Measurements from ENCODE around the gene EPYC. TPM values are rescaled to one million over a fixed set of nuclear protein-coding genes. Genes with fewer than 3 reads are reported as not detected.

The EPYC gene
- total RNA-seq, 1 donor from 2014 or later, result not detected

DNA sequence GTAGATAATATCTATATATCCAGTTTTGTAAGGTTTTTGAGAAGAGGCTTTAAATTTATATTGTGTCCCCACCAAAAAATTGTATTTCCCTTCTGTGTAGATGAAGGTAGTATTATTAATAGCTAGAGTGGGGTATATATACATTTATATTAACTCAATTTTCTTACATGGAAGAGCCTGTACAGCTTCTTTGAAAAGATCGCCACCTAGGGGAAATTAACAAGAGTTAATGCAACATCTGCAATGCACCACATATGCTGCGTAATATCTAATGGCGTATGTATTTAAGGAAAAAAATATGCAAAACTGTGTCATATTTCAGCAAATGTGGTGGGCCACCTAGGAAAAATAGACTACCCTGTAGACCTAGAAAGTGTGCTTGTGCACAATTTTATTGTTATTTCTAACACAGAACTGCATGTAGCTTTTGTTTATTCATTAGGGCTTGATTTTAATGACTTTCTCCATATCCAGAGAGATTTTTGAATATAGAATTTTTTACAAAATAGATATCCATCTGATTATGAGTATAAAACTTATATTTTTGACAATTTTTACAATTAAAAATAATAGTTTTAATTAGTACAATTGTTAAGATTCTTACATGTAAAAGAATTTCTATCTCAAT, 63.8 kb downstream of the EPYC start:
- Mint-ChIP-seq H3K27me3 (ENCODE audit: insufficient read depth) (peaks cover 4% of the 10 kb centered on the region), H3K36me3 (ENCODE audit: low read depth) (no peaks in the 10 kb centered on the region), H3K4me3 (no peak overlapping the region), H3K4me1 (ENCODE audit: low read depth) (no peaks in the 10 kb centered on the region), H3K9me3 (no peaks in the 10 kb centered on the region), H3K27ac (no peak overlapping the region)
- intact Hi-C loops (cut with micrococcal nuclease), result loop anchor here (1.0 kb wide), 1 partner anchor 1398 kb away; no protein-coding TSS in a partner anchor
- no peak for DNase-seq (ENCODE audit: low spot score)

DNA sequence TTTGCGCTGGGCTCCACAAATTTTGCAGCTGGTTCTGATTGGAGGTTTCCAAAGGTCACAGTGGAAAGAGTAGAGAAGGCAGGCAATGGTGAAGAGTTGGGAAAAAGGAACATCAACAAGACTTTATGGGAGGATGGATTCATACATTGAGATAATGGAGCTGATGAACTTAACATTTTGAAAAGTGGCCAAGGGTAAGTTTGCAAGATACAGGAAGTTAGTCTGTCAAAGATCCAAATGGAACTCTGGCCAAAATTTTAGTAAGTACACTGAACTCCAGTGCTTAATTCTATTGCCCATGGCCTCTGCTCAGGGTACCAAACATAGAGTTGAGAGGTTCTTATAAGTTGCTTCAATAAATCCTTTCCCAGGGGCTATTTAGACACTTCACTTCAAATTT, 65.4 kb downstream of the EPYC start:
- H3K27ac Mint-ChIP-seq, result no peak overlapping the region
- DNase-seq (ENCODE audit: low spot score), result no peak
- no peaks in the 10 kb centered on the region for H3K36me3 Mint-ChIP-seq (ENCODE audit: low read depth)
- intact Hi-C loops (cut with micrococcal nuclease), result no loop called here
- no peaks in the 10 kb centered on the region for H3K9me3 Mint-ChIP-seq
- H3K4me1 Mint-ChIP-seq (ENCODE audit: low read depth), result no peaks in the 10 kb centered on the region
- H3K4me3 Mint-ChIP-seq, result no peak overlapping the region
- peaks cover 4% of the 10 kb centered on the region for H3K27me3 Mint-ChIP-seq (ENCODE audit: insufficient read depth)

DNA sequence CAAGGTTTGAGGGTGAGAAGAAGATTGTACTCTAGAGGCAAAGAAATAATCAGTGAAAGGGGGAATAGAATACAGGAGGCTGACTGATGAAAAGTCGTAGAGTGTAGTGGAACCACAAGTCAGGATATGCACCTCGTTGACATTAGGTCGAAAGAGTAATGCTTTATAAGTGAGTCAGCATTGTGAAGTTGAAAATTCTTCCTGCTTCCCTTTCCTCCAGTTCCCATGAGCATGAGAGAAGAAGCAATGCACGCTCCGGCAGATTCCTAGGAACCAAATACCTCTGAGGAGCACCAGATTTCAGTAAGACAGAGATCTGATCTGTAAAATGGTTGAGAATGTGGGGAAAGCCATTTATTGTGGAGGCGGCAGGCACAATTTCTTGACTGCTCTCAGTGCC, 66.3 kb downstream of the EPYC start:
- H3K9me3 Mint-ChIP-seq, result no peaks in the 10 kb centered on the region
- intact Hi-C loops (cut with micrococcal nuclease), result no loop called here
- peaks cover 4% of the 10 kb centered on the region for H3K27me3 Mint-ChIP-seq (ENCODE audit: insufficient read depth)

DNA sequence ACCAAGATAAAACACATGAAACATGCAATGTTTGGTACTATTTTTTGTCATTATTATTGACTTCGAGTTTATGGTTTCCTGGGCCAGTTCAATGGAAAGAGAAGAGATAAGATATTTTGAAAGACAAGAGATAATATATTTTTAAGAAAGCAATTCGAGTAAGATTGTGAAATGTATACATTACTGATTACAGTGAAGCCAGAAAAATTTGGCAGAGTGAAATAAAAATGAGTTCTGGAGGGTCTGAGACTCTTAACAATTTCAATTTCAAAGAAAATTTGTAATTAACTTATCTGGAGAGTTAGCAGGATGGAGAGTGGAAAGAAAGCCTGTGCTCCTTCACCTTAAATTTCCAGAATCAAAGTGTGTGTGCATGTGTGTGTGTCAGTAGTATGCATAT, 67.1 kb downstream of the EPYC start:
- no peak for DNase-seq (ENCODE audit: low spot score)
- H3K27ac Mint-ChIP-seq, result no peak overlapping the region
- intact Hi-C loops (cut with micrococcal nuclease), result no loop called here
- H3K4me3 Mint-ChIP-seq, result no peak overlapping the region
- H3K27me3 Mint-ChIP-seq (ENCODE audit: insufficient read depth), result peaks cover 4% of the 10 kb centered on the region
- H3K9me3 Mint-ChIP-seq, result no peaks in the 10 kb centered on the region
- no peaks in the 10 kb centered on the region for H3K36me3 Mint-ChIP-seq (ENCODE audit: low read depth)
- no peaks in the 10 kb centered on the region for H3K4me1 Mint-ChIP-seq (ENCODE audit: low read depth)

More for the DNA sequence above, 66.3 kb downstream of the EPYC start:
- no peaks in the 10 kb centered on the region for H3K4me1 Mint-ChIP-seq (ENCODE audit: low read depth)
- no peak overlapping the region for H3K27ac Mint-ChIP-seq
- no peak for DNase-seq (ENCODE audit: low spot score)
- H3K4me3 Mint-ChIP-seq, result no peak overlapping the region
- no peaks in the 10 kb centered on the region for H3K36me3 Mint-ChIP-seq (ENCODE audit: low read depth)

DNA sequence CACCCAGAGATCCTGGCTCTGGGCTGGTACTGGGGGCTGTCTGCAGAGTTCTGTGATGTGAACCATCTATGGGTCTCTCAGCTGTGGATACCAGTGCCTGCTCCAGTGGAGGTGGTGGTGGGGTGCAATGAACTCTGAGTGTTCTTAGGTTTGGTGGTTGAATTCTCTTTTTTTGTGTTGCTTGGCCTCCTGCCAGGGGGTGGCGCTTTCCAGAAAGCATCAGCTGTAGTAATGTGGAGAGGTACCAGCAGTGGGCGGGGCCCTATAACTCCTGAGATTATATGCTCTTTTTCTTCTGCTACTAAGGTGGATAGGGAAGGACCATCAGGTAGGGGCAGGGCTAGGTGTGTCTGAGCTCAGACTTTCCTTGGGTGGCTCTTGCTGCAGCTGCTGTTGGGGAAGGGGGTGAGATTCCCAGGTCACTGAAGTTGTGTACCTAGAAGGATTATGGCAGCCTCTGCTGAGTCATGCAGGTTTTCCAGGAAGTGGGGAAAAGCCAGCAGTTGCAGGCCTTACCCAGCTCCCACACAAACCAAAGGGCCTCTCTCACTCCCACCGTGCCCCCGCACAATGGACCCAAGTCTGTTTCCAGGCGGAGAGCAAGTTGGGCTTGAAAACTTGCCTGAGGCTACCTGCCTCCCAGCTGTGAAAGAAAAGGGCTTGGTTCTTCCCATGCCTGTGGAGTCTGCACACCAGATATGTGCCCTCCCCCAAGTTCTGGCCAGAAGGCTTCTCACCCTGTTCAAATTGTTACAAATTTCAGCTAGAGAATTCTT, 68.4 kb downstream of the EPYC start:
- Mint-ChIP-seq H3K4me3 (no peak overlapping the region), H3K36me3 (ENCODE audit: low read depth) (no peaks in the 10 kb centered on the region), H3K4me1 (ENCODE audit: low read depth) (no peaks in the 10 kb centered on the region), H3K9me3 (no peaks in the 10 kb centered on the region), H3K27me3 (ENCODE audit: insufficient read depth) (peaks cover 9% of the 10 kb centered on the region), H3K27ac (no peak overlapping the region)
- no peak for DNase-seq (ENCODE audit: low spot score)
- intact Hi-C loops (cut with micrococcal nuclease), result no loop called here

DNA sequence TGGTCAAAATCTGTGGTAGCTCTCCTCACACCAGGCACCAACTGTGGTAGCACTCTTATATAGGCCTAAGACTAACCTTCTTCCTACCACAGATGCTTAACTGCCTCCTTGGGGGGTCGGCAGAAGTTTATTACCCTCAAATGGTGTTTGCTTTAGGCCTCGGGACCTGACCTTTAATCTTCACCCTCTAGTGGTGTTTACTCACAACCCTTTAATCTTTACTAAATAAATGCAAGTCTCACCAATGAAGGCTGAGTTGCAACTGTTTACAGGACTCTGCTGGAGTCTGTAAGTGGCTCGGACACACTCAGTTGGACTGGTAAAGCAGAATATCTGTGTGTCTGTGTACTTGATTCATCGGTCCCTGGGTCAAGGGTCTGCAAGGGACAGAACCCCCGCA, 79.2 kb downstream of the EPYC start:
- no peak overlapping the region for H3K27ac Mint-ChIP-seq
- H3K4me1 Mint-ChIP-seq (ENCODE audit: low read depth), result no peaks in the 10 kb centered on the region
- H3K36me3 Mint-ChIP-seq (ENCODE audit: low read depth), result no peaks in the 10 kb centered on the region
- no peak for DNase-seq (ENCODE audit: low spot score)
- H3K4me3 Mint-ChIP-seq, result no peak overlapping the region
- H3K27me3 Mint-ChIP-seq (ENCODE audit: insufficient read depth), result peaks cover 2% of the 10 kb centered on the region
- intact Hi-C loops (cut with micrococcal nuclease), result no loop called here
- no peaks in the 10 kb centered on the region for H3K9me3 Mint-ChIP-seq

DNA sequence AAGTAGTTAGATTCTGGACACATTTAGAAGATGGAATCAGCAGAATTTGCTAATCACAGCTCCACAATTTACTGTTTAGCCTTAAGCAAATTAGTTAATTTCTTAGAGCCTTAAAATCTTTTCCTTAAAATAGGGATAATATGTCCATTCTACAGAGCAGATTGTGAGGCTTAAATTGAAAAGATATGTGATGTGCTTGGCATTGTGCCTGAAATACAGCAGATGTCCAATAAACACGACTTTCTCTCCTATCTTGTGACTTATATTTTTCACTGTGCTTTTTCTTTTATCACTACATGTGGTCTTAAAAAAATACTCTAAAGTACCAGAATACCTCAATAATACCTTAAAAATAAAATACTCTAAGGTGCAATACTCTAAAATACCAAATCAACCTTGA, 80.4 kb downstream of the EPYC start:
- H3K36me3 Mint-ChIP-seq (ENCODE audit: low read depth), result no peaks in the 10 kb centered on the region
- no peak for DNase-seq (ENCODE audit: low spot score)
- intact Hi-C loops (cut with micrococcal nuclease), result no loop called here
- H3K4me3 Mint-ChIP-seq, result no peak overlapping the region
- no peak overlapping the region for H3K27ac Mint-ChIP-seq
- H3K27me3 Mint-ChIP-seq (ENCODE audit: insufficient read depth), result peaks cover 2% of the 10 kb centered on the region
- H3K4me1 Mint-ChIP-seq (ENCODE audit: low read depth), result no peaks in the 10 kb centered on the region
- no peaks in the 10 kb centered on the region for H3K9me3 Mint-ChIP-seq

DNA sequence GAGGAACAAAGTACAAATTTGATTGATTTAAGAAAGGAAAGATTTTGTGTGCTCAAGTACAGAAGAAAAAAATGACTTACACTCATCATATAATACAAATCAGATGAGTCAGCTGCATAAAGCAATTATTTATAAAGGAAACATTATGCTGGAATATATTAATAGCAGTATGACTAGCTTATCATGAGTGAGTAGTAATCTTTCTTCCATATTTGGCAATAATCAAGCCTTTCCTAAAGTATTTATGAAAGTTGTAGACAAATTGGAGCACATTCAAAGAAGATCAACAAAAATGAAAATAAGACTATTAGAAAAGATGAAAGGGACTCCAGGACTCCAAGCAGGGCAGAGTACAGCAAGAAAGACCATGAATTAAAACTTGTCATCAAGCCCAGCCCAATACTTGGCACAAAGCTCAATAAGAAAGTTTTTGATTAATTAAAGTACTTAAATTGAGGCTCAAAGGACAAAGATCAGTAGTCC, 82.6 kb downstream of the EPYC start:
- DNase-seq (ENCODE audit: low spot score), result no peak
- Mint-ChIP-seq H3K4me1 (ENCODE audit: low read depth) (no peaks in the 10 kb centered on the region), H3K27me3 (ENCODE audit: insufficient read depth) (peaks cover 2% of the 10 kb centered on the region), H3K27ac (no peak overlapping the region), H3K9me3 (no peaks in the 10 kb centered on the region), H3K36me3 (ENCODE audit: low read depth) (no peaks in the 10 kb centered on the region), H3K4me3 (no peak overlapping the region)
- intact Hi-C loops (cut with micrococcal nuclease), result no loop called here

DNA sequence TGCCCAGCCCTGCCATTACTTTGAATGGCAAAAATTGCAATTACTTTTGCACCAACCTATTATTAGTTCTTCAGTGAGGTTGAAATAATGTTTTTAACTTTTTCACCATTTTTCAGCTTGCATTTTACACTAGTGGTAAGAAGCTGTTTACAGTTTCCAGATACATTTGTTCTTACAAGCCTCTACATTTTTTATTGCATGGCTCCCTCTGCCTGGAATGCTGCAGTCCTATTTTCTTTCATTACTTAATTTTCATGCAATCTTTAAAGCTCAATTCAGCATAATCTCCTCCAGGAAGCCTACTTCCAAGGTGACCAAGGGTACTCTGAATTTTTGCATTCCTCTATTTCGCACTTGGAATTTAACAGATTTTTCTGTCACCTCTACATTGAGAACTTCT, 83.2 kb downstream of the EPYC start:
- no peaks in the 10 kb centered on the region for H3K4me1 Mint-ChIP-seq (ENCODE audit: low read depth)
- DNase-seq (ENCODE audit: low spot score), result no peak
- intact Hi-C loops (cut with micrococcal nuclease), result no loop called here
- no peaks in the 10 kb centered on the region for H3K9me3 Mint-ChIP-seq
- H3K36me3 Mint-ChIP-seq (ENCODE audit: low read depth), result no peaks in the 10 kb centered on the region
- H3K27me3 Mint-ChIP-seq (ENCODE audit: insufficient read depth), result peaks cover 2% of the 10 kb centered on the region
- no peak overlapping the region for H3K4me3 Mint-ChIP-seq
- H3K27ac Mint-ChIP-seq, result no peak overlapping the region

DNA sequence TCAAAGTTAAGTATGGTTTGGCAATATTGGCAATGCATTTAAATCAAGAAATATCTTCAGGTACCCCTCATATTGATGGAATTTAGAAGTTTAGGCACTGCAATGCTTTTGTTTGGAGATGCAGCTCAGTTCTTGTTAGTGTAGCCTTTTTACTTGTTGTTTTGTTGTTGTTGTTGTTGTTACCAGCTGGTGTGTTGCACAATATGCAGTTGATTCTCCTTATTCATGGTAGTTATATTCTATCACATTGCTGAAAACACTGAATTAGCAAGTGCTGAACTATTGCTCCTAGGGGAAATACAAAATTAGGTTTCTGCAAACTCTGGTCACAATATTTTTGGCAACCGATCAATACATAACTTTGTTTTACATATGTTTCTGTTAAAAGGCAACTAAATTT, 84.5 kb downstream of the EPYC start:
- no peak overlapping the region for H3K4me3 Mint-ChIP-seq
- DNase-seq (ENCODE audit: low spot score), result no peak
- intact Hi-C loops (cut with micrococcal nuclease), result no loop called here
- no peaks in the 10 kb centered on the region for H3K4me1 Mint-ChIP-seq (ENCODE audit: low read depth)
- H3K27ac Mint-ChIP-seq, result no peak overlapping the region
- peaks cover 2% of the 10 kb centered on the region for H3K27me3 Mint-ChIP-seq (ENCODE audit: insufficient read depth)
- H3K36me3 Mint-ChIP-seq (ENCODE audit: low read depth), result no peaks in the 10 kb centered on the region
- H3K9me3 Mint-ChIP-seq, result no peaks in the 10 kb centered on the region

DNA sequence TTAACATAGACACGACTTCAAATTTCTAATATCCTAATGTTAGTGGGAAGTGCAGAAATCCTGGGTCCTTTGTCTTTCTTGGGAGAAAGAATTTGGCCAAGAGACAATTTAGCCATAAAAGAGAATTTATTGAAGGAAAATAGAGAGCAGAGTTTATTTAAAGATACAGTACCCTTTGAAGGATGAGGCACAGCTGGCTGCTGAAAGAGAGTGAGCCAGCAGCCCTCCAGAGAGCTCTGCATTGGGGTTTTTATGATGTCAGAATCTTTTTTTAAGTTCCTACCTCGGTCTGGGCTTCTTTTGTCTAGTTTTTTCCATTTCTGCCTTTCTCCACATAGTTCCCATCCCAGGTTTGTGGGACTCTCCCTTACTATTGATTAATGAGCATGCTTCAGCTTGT, 87.3 kb downstream of the EPYC start:
- Mint-ChIP-seq H3K4me3 (no peak overlapping the region), H3K27ac (no peak overlapping the region), H3K27me3 (ENCODE audit: insufficient read depth) (no peaks in the 10 kb centered on the region), H3K9me3 (no peaks in the 10 kb centered on the region), H3K4me1 (ENCODE audit: low read depth) (no peaks in the 10 kb centered on the region), H3K36me3 (ENCODE audit: low read depth) (no peaks in the 10 kb centered on the region)
- DNase-seq (ENCODE audit: low spot score), result no peak
- intact Hi-C loops (cut with micrococcal nuclease), result no loop called here

DNA sequence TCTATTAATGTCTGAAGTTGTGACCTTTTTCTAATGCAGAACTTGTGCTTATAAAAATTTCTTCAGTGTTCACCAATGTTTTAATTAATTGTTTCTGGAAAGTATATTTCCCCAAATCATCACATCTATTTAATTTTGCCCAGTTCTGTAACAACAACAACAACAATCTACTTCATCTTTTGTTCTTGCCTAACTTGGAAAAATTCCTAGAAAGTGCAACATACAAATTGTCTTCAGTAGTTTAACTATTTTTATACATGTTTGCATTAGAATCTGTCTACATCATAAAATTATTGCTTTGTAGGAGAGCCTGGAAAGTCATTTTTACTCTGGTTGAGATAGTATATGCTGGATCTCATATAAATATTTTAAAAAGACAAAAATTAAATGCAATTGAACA, 88.3 kb downstream of the EPYC start:
- Mint-ChIP-seq H3K4me3 (no peak overlapping the region), H3K9me3 (no peaks in the 10 kb centered on the region), H3K4me1 (ENCODE audit: low read depth) (no peaks in the 10 kb centered on the region), H3K36me3 (ENCODE audit: low read depth) (no peaks in the 10 kb centered on the region), H3K27ac (no peak overlapping the region), H3K27me3 (ENCODE audit: insufficient read depth) (no peaks in the 10 kb centered on the region)
- DNase-seq (ENCODE audit: low spot score), result no peak
- intact Hi-C loops (cut with micrococcal nuclease), result no loop called here

DNA sequence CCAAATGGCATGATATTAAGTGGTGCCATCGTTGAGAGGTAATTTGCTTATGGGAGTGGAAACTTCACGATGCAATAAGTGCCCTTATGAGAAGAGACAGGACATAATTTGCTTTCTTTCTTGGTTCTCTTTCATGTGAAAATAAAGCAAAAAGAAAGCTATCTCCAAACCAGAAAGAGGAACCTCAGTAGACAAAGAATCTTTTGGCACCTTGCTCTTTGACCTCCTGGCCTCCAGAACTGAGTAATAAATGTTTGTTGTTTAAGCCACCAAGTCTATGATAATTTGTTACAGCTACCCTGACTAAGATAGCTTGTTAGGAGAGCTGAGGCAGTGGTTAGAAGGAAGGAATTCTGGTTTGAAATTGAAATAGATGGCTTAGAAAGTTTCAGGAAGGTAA, 89.4 kb downstream of the EPYC start:
- intact Hi-C loops (cut with micrococcal nuclease), result no loop called here
- Mint-ChIP-seq H3K4me3 (no peak overlapping the region), H3K9me3 (no peaks in the 10 kb centered on the region), H3K4me1 (ENCODE audit: low read depth) (no peaks in the 10 kb centered on the region), H3K36me3 (ENCODE audit: low read depth) (no peaks in the 10 kb centered on the region), H3K27ac (no peak overlapping the region), H3K27me3 (ENCODE audit: insufficient read depth) (no peaks in the 10 kb centered on the region)
- no peak for DNase-seq (ENCODE audit: low spot score)
